Raji (cell line): ENCODE data around the gene IKZF2.

Source experiments
- POLR2A ChIP-seq: IDR thresholded peaks from 2 replicates; pipeline ENCODE4 v1.6.1; 2011; ENCODE audit warnings: low read depth, low read length, control low read depth; ENCODE audit not compliant: insufficient read depth

Gene IKZF2

GRCh38 chr2:213010106-213010779 is 141.2 kb downstream of the IKZF2 start:
- TF ChIP-seq POLR2A, result no peak

DNA sequence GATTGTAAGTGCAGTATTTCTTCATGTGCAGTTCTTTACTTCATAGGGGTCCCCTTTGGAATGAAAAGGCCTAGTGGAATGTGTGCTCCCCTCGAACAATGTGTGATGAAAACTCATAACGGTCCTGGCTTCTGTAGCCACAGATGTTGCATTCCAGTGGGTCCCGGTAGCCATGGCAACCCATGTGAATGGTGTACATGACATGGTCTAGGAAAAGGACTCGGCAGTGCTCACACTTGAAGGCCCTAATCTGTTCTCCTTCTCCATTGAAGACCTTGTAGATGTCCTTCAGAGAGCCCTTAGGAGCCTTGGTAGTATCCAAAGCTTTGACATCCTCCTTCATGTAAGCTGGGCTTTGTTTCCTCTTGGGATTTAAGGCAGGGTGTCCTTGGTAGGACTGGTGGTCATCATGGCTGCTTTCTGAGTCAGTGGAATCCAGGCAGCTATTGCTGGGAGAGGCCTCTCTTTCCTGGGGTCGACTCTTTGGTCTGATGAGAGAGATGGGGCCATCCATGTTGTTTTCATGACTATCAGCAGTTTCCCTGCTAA is 144.0 kb downstream of the IKZF2 start:
- no peak for TF ChIP-seq POLR2A

- TF ChIP-seq POLR2A, result no peak
These were observed 147.1 kb downstream of the IKZF2 start for GRCh38 chr2:213004197-213004821.

DNA sequence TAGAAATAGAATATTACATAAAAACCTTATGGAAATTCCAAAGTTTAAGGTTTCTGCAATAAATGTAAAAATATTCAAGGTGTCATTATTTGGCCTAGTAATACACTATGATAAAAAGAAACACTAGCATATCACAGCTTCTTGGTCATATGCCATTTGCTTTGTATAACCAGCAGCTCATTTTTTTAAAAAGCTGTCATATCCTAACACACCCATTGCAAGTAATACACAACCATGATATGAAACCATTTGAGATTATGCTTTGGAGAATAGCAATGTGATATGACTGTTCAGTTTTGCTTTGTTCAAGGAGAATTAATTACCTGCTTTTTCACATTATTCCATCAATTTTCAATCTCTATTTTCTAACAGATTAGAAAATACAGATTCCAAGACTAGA is 149.0 kb downstream of the IKZF2 start:
- no peak for TF ChIP-seq POLR2A

DNA sequence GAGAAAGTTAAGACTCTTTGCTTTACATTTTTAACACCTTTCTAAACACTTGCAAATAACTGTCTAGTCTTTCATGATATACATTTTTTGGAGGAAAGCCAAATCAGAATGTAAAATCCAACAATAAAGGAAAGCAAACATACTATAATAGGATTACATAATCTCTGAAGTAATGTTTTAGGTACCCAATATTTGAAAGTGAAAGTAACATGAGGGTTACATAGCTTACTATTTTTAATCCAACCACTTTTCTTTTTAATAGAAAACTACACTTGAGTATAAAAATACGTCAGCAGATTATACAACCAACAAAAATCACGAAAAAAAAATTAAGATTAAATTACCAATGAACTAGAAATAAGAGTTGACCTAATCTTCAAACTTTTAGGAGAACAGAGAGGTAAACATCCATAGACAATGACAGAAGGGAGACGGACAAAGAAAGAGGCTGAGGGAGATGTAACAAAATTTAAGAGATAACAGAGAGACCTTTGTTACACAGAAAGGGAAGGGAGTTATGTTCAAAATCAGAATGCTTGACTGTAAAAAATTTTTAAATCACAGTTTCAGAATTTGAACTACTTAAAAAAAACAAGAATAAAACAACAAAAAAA is 150.0 kb downstream of the IKZF2 start:
- no peak for TF ChIP-seq POLR2A

DNA sequence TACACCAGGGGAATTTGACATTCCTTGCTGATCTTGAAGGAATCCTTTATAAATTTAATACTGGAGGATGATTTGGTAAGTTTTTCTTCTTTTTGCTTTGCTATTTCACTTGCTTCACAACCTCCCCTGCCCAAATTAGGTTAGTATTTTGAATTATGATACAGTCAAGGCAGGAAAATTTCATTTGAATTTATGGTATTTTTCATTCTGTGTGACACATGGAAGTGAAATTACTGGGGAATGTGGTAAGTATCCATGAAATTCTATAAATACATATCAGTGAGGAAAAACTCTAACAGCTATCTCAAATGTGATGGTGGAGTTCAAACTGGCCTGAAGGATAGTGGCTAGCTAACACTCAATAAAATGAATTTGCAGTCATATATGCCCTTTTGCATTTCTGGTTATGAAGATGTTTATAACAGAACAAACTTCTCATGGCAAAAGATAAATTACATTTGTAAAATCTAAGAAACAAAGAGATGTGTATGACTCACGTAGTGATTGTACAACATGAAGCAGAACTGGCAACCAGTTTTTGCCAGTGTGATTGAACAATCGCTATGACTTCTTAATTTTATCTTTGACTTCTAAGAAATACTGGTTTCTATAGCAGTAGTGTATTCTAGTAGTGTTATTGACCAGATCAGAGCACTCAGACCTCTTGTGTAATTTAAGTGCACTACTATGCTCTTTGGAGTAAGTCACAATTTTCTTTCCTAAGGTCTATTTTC is 152.6 kb downstream of the IKZF2 start:
- TF ChIP-seq POLR2A, result no peak

- TF ChIP-seq POLR2A, result no peak
These were observed 153.8 kb downstream of the IKZF2 start for GRCh38 chr2:212997526-212998020.

- TF ChIP-seq POLR2A, result no peak
These were observed 155.5 kb downstream of the IKZF2 start for GRCh38 chr2:212995920-212996319.

DNA sequence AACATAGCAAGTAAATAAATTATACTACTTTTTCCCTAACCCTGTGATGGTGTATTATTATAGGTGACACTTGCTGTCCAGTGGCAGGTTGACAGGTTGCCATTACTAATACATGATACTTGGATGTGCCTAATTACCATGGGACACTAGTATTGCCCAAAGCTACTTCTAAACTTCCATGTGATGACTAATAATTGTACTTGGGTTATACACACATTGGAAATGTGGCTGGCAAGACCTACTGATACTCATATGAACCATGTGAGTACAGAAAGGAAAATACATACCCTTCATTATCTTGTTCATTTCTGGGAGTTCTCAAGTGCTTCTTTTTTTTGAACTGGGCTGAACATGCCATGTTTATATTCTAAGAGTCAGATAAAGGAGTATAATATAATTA is 156.4 kb downstream of the IKZF2 start:
- no peak for TF ChIP-seq POLR2A

DNA sequence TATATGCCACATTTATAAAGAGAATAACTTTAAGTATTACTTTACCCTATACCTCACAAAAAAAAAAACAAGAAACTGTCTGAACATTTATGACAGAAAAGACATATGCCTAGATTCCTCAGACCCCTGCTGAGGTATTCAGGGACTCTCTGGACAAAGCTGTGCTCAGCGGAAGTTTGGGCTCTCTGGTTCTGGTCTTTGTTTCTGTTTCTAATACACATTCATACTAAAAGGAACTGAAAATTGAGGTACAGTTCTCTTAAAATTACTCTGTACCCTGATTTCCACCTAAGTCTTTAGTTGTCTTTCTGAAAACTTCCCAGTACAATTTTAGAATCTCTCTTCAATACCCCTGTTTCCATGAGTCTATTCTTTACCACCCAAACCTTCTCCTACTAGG is 160.3 kb downstream of the IKZF2 start:
- TF ChIP-seq POLR2A, result no peak

- TF ChIP-seq POLR2A, result no peak
These were observed 160.7 kb downstream of the IKZF2 start for GRCh38 chr2:212990697-212991096.

DNA sequence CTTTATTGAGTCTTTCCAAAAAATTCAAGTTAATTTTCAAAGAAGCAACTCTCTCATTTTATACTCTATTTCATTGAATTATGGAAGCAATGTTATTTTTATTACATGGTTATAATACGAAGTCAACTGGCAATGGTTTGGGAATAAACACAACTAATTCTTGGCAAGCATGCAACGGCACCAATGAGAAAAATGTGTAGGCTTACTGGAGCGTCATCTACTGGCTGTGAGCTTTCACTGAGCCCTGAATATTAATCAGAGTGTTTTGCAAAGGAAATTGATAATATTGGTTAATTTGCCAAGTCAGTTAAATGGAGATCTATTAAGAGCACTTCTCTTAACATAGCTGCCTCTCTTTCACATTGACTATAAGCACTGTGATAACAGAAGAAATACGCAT is 163.9 kb downstream of the IKZF2 start:
- TF ChIP-seq POLR2A, result no peak

DNA sequence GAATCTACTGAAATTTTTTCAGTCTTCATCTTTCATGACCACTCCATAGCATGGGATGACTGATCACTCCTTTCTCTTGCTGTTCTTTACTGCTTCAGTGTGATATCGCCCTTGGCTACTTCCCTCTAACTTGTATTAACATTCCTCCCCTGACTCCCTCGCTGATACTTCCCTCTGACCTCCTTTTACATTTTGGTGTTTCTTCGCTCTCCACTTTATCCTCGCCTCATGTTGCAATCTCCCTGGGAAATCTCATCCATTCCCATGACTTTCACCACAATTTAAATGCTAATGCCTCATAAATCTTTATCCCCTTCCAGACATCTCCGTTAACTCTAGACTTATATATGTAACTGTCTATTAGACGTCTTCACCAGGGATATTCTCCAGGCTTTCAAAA is 167.3 kb downstream of the IKZF2 start:
- TF ChIP-seq POLR2A, result no peak

GRCh38 chr2:212979799-212980198 is 171.6 kb downstream of the IKZF2 start:
- TF ChIP-seq POLR2A, result no peak

- no peak for TF ChIP-seq POLR2A
These were observed 172.3 kb downstream of the IKZF2 start for GRCh38 chr2:212979046-212979612.
